NCI-H526 (cell line): ENCODE data around the gene PRAC2.
"Not testable (repeated sequence)": the region's sequence is repeated elsewhere in the genome, so short reads cannot be mapped to it uniquely, and the experiment has no call there.

ENCODE experiments used
- DNase-seq, 2 experiments: peaks; one replicate each; lab custom pipeline; 2025; lab: John Stamatoyannopoulos, UW

Gene PRAC2

GRCh38 chr17:48722915-48723422 lies at the start of gene PRAC2:
Gene PRAC2 (plus strand): TSS chr17:48723185. CDS start chr17:48724411, 1,226 bp downstream.
- no peak for DNase-seq

DNA sequence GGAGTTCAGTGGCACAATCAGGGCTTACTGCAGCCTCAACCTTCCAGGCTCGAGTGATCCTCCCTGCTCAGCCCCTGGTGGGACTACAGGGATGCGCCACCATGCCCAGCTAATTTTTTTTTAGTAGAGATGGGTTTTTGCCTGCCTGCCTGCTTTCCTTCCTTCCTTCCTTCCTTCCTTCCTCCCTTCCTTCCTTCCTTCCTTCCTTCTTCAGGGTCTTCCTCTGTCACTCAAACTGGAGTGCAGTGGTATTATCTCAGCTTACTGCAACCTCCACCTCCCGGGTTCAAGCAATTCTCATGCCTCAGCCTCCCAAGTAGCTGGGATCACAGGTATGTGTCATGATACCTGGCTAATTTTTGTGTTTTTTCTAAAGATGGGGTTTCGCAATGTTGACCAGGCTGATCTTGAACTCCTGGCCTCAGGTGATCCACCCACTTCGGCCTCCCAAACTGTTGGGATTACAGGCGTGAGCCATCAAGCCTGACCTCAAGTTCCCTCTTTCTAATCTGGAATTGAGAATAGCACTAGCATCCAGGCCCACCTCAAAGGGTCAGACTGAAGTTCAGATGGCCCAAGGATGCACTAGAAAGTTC lies 45.9 kb upstream of the PRAC2 start:
- no peak for DNase-seq

DNA sequence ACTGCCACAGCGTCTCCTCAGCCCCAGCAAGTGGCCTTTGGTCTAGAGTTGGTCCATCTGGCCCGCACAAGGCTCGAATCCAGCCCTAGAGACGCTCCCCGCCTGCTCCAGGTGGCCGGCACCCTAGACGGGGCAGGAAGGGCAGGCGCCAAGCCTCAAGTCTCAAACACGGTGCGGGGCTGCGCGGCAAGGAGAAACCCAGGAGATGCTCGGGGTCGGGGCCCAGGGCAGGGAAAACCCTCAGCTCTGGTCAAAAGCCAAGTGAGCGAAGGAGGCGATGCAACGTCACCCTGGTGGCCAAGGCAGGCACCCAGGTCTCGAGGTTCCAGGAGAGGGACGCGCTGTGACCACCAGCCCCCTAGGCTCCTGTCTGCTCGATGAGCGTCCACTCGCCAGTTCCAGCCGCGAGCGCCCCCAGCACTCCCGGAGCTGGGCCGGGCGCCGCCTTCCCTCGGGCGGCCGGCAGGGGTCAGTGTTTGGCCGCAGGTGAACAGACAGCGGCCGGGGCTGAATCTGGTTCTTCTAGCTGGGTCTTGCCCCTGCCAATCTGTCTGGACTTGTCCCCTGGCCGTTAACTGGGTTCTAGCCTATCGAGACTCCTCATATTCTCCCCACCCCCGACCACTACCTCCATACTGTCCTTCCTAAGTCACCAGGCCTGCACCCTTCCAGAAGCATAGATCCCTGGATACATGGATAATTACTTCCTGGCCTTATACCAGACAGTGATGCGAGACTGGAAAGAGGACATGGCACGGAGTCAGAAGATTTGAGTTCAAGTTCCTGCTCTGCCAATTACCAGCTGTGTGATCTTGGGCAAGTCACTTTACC lies 44.6 kb upstream of the PRAC2 start:
- DNase-seq, result peak; percentile 9 to 86

- DNase-seq, result no peak
These were observed 43.4 kb upstream of the PRAC2 start for GRCh38 chr17:48679385-48680096.

DNA sequence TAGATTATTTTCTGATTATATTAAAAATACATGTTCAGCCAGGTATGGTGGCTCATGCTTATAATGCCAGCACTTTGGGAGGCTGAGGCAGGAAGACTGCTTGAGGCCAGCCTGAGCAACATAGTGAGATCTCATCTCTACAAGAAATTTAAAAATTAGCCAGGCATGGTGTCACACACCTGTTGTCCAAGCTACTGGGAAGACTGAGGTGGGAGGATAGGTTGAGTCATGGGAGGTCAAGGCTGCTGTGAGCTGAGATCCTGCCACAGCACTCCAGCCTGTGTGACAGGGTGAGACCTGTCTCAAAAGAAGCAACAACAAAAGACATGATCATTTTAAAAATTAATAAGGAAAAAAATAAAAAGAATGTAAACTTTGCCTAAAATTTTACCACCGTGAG lies 41.4 kb upstream of the PRAC2 start:
- no peak for DNase-seq

DNA sequence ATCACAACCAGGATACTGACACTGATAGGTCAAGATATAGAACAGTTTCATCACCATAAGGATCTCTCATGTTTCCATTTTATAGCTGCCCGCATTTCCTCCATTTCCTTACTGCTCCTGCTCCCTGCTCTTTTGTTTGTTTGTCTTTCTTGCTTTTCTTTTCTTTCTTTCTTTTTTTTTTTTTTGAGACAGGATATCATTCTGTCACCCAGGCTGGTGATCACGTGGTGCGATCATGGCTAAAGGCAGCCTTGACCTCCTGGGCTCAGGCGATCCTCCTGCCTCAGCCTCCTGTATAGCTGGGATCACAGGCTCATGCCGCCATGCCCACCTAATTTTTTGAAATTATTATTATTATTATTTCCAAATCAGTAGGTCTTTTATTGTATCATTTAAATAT lies 32.3 kb upstream of the PRAC2 start:
- DNase-seq, result no peak

DNA sequence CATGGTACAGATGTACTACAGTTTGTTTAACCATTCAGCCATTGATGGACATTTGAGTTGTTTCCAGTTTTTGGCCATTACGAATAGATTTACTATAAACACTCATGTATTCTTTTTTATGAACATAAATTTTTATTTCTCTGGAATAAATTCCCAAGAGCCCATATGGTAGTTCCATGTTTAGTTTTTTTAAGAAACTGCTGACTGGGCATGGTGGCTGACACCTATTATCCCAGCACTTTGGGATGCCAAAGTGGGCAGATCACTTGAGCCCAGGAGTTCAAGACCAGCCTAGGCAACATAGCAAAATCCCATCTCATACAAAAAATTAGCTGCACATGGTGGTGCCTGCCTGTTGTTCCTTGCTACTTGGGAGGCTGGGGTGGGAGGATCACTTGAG lies 30.9 kb upstream of the PRAC2 start:
- DNase-seq, result no peak

GRCh38 chr17:48693178-48693577 lies 29.8 kb upstream of the PRAC2 start:
- no peak for DNase-seq

- DNase-seq, result no peak
These were observed 21.0 kb upstream of the PRAC2 start for GRCh38 chr17:48701864-48702532.

GRCh38 chr17:48704361-48705248 lies 18.4 kb upstream of the PRAC2 start:
- no peak for DNase-seq

DNA sequence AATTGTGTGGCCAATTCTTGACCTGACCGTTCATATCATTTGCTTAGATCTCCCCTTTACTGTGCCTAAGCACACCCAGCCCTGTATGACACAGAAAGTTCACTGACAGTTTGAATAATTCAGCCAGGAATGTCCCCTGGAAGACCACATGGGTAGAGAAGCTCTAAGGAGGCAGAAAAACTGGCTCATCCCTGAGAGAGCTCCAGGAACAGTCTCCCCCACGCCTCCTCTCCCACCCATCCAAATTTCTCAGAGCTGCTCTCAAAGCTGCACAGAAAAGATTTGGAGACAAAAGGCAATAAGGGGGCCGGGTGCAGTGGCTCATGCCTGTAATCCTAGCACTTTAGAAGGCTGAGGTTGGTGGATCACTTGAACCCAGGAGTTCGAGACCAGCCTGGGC lies 11.9 kb upstream of the PRAC2 start:
- DNase-seq, result no peak

DNA sequence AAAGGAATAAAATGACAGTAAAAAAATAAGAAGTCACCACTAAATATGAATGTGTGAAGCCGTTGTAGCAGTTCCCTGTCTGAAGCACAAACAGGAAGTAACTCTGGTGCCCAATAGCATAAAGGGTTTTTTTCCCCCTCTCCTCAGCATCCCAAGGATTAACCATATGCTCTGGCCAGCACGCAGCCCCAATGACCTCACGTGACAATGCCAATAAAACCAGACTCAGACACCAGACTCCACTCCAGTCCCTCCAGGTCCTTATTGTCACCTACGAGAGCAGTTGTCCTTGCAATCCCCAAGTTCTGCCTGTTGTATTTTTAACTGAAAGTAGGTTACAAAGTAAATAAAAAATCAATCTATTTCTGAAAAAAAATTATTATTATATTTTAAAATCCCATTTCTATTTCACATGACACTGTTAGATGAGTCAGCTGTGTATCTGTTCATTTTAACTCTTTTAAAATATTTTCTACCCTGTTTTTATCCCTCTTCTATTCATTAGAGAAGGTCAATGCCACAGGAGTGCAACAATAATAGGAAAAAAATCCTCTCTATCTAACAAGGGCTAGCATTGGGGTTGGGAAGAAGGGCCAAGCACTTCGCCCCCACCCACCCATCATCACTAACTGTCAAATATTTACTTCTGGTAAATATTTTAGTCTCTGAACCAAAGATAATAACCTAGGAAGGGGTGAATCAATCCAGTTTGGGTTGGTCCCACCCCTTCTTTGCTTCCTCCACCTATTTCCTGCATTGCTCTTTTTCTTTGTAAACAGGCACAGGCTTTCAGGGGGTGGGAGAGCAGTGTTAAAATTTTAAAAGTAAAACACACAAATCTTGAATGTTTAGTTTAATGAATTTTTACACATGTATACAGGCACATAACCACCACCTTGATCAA lies 7.2 kb upstream of the PRAC2 start:
- DNase-seq, result no peak

GRCh38 chr17:48716549-48716948 lies 6.4 kb upstream of the PRAC2 start:
- DNase-seq, result not testable (repeated sequence)

GRCh38 chr17:48717367-48718226 lies 5.4 kb upstream of the PRAC2 start:
- no peak for DNase-seq

DNA sequence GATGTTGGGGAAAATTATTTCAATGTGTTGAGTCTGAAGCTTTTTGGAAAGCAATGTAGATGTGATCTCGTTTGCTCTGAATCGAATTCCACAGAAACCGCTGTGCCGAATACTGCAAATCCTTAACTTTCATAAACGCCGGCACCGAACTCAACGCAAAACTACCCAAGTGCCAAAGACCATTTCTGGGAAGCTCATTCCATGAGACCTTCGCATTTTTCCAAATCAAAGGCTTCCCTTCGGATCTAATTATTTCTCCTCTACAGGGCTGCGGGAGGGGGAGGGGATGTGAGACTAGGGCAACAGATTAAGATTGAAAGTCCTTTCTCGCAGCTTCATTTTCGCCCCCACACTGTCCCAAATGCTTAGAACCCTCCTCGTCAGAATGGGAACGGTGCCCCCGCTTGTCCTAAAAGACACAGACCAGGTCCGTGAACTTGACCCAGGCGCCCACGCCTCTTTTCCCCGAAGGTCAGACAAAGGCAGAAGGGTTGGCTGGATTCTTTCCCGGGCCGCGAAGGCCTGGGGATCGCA lies 4.7 kb upstream of the PRAC2 start:
- no peak for DNase-seq

DNA sequence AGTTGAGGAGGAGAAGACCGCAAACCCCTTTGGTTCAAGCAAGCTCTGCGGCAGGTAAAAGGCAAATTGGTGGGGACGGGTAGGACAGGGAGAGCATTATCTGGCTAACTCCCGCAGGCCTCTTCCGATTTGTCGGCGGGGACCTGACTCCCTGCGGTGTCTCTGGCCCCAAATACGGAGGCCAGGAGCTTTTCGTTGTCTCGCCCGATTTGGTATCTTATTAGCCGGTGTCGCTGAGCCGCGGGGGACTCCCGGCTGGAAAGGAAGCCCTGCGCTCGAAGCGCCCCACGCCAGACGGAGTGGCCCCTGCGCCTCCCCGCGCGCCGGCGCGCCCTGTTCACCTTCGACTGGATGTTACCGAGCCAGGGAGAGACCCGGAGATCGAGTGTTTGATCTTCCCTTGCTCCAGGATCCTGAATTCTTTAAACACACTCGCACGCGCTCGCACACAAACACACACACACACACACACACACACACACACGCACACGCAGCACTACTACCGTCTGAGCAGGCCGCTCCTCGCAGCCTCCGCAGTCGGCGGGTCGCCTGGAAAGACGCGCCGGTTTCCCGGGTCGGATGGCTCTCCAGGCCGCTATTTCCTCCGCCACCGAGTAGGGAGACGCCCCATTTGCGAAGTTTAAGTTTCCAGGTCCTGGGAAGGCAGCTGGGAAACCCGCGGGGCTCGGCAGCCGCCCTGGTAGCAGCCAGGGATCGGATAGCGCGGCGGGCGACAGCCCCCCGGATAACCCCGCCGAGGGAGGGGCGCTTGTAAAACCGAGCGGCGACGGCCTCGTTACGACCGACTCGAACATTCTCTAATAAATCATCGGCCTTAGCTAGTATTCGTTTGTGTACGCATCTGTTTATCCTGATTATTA lies 4.0 kb upstream of the PRAC2 start:
- DNase-seq, result no peak

DNA sequence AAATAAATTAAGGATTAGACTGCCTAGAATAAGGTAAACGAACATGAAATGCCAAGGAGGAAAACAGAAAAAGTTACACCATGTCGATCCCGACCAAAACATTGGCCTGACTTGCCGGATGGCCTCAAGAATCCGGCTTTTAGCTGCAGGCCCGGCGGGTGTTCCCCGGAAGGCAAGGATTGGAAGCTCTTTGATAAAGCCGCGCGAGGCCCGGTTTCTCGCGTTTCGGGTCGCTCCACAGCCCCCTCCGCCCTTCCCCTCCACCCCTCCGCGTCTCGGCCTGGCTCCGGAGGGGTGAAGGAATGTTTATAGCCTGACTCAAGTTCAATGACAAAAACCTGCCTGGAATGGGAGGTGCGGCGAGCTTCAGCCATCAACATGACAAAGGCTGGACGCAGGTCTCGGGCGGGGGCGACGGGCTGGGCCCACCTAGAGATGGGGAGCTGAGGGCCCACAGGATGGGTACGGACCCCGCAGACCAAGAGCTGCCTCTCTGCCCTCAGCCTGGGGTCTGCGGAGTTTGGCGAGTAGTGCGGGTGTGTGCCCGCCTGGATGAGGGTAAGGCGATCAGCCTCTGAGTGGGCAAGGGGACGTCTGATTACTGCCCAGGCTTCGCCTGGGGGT lies 3.2 kb upstream of the PRAC2 start:
- no peak for DNase-seq
